WTC11 (cell line): ENCODE results near the gene BRSK2. TPM values are rescaled to one million over a fixed set of nuclear protein-coding genes. Genes with fewer than 3 reads are reported as not detected.

ENCODE experiments used
- ATAC-seq: fragments of 200-7000 bp; cut with Tn5 transposase; 2 replicates; pipeline ENCODE4 v1.10.0; 2021; ENCODE audit warnings: mild to moderate bottlenecking, moderate library complexity
- CTCF ChIA-PET: fragments of 300-600 bp; sonication (Branson Sonifier 250); formaldehyde crosslinking; loops from one replicate; lab custom pipeline; 2021; ENCODE audit warnings: antibody characterized with exemption; lab: Charles Lee
- POLR2A ChIA-PET: fragments of 350-600 bp; sonication (Branson Sonifier 250); formaldehyde crosslinking; loops from one replicate; lab custom pipeline; 2021; ENCODE audit warnings: antibody characterized with exemption; lab: Charles Lee
- DNase-seq: peaks from one replicate; pipeline ENCODE4 v3.0.0; 2021; ENCODE audit warnings: low spot score
- H3K27ac Mint-ChIP-seq: 2 replicates; pipeline ENCODE4 v1.8.0; 2021; ENCODE audit warnings: mixed read lengths
- H3K27me3 Mint-ChIP-seq: 2 replicates; pipeline ENCODE4 v1.8.0; 2021; ENCODE audit warnings: low read depth, mild to moderate bottlenecking, moderate library complexity, mixed read lengths
- H3K36me3 Mint-ChIP-seq: 2 replicates; pipeline ENCODE4 v1.8.0; 2021; ENCODE audit warnings: mixed read lengths
- H3K4me1 Mint-ChIP-seq: 2 replicates; pipeline ENCODE4 v1.8.0; 2022; ENCODE audit warnings: mixed read lengths
- H3K4me3 Mint-ChIP-seq: 2 replicates; pipeline ENCODE4 v1.8.0; 2021; ENCODE audit warnings: mild to moderate bottlenecking, moderate library complexity, mixed read lengths
- H3K9me3 Mint-ChIP-seq: 2 replicates; pipeline ENCODE4 v1.8.0; 2021; ENCODE audit warnings: mixed read lengths
- AFF4 ChIP-seq: sonication (generic); formaldehyde crosslinking; IDR thresholded peaks from 2 replicates; pipeline ENCODE4 v1.8.1; 2023; ENCODE audit warnings: mild to moderate bottlenecking, missing genetic modification reagents, borderline replicate concordance
- E2F1 ChIP-seq: sonication (generic); formaldehyde crosslinking; IDR thresholded peaks from 2 replicates; pipeline ENCODE4 v1.8.0; 2022; ENCODE audit warnings: mild to moderate bottlenecking, missing genetic modification reagents
- EMX1 ChIP-seq: fragments of 250-450 bp; sonication (Bioruptor Pico); IDR thresholded peaks from 2 replicates; pipeline ENCODE4 v1.8.0; 2021; ENCODE audit warnings: mild to moderate bottlenecking
- JUN ChIP-seq: sonication (generic); formaldehyde crosslinking; IDR thresholded peaks from 2 replicates; pipeline ENCODE4 v1.8.0; 2023; ENCODE audit warnings: mild to moderate bottlenecking, missing genetic modification reagents
- NR1H2 ChIP-seq: sonication (generic); formaldehyde crosslinking; IDR thresholded peaks from 2 replicates; pipeline ENCODE4 v1.9.0; 2021; ENCODE audit warnings: mild to moderate bottlenecking, moderate library complexity, missing genetic modification reagents
- OVOL2 ChIP-seq: fragments of 250-450 bp; sonication (Bioruptor Pico); IDR thresholded peaks from 2 replicates; pipeline ENCODE4 v1.9.0; 2021; ENCODE audit warnings: mild to moderate bottlenecking, borderline replicate concordance
- RORB ChIP-seq: fragments of 250-450 bp; sonication (Bioruptor Pico); IDR thresholded peaks from 2 replicates; pipeline ENCODE4 v1.9.0; 2021; ENCODE audit warnings: mild to moderate bottlenecking
- ZMAT4 ChIP-seq: fragments of 250-450 bp; sonication (Bioruptor Pico); IDR thresholded peaks from 2 replicates; pipeline ENCODE4 v1.9.0; 2021; ENCODE audit warnings: mild to moderate bottlenecking
- ZNF396 ChIP-seq: fragments of 250-450 bp; sonication (Bioruptor Pico); IDR thresholded peaks from 2 replicates; pipeline ENCODE4 v1.8.0; 2021; ENCODE audit warnings: mild to moderate bottlenecking, moderate library complexity, borderline replicate concordance
- ZNF512 ChIP-seq: sonication (generic); formaldehyde crosslinking; IDR thresholded peaks from 2 replicates; pipeline ENCODE4 v1.8.1; 2022; ENCODE audit warnings: missing genetic modification reagents, borderline replicate concordance
- total RNA-seq: library from RNA; stranded (reverse); gene quantifications from 3 replicates; pipeline ENCODE4 v1.2.3, GENCODE V29; 2021
- TF ChIP-seq, protein P1 (sequence below): sonication (generic); formaldehyde crosslinking; IDR thresholded peaks from 2 replicates; pipeline ENCODE4 v1.8.1; 2022; ENCODE audit warnings: mild to moderate bottlenecking, moderate library complexity, missing genetic modification reagents
- TF ChIP-seq, protein P2 (sequence below): sonication (generic); formaldehyde crosslinking; IDR thresholded peaks from 2 replicates; pipeline ENCODE4 v1.8.0; 2023; ENCODE audit warnings: missing genetic modification reagents, mild to moderate bottlenecking, borderline replicate concordance
- TF ChIP-seq, protein P3 (sequence below): sonication (generic); formaldehyde crosslinking; IDR thresholded peaks from 2 replicates; pipeline ENCODE4 v1.8.1; 2023; ENCODE audit warnings: mild to moderate bottlenecking, missing genetic modification reagents, moderate library complexity

The BRSK2 gene
- total RNA-seq, 1 experiment from 2014 or later = 34.5 TPM

DNA sequence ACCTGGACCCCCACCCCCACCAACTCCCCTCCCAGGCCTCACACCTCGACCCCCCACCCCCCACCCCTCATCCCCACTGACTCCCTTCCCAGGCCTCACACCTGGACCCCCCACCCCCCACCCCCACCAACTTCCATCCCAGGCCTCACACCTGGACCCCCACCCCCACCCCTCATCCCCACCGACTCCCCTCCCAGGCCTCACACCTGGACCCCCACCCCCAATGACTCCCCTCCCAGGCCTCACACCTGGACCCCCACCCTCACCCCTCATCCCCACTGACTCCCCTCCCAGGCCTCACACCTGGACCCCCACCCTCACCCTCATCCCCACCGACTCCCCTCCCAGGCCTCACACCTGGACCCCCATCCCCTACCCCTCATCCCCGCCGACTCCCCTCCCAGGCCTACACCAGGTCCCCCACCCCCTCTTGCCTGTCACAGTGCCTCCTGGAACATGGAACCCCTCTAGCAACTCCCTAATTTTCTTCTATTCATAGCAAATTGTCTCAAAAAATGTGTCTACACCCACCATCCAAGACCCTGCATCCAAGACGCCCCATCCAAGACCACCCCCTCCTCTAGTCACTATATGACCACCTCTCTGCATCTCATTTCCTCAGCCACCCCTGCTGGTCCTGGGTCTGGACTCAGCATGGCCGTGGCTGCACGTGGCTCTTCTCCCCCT, 36.9 kb upstream of the BRSK2 start (continued):
- TF ChIP-seq E2F1 = no peak
- TF ChIP-seq, protein P1, sequence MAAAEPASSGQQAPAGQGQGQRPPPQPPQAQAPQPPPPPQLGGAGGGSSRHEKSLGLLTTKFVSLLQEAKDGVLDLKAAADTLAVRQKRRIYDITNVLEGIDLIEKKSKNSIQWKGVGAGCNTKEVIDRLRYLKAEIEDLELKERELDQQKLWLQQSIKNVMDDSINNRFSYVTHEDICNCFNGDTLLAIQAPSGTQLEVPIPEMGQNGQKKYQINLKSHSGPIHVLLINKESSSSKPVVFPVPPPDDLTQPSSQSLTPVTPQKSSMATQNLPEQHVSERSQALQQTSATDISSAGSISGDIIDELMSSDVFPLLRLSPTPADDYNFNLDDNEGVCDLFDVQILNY = no peak
- TF ChIP-seq ZNF512 (CRISPR knock-in tag) = no peak
- TF ChIP-seq ZNF396 (CRISPR knock-in tag) = no peak
- TF ChIP-seq EMX1 (CRISPR knock-in tag) = no peak
- TF ChIP-seq RORB (CRISPR knock-in tag) = no peak

DNA sequence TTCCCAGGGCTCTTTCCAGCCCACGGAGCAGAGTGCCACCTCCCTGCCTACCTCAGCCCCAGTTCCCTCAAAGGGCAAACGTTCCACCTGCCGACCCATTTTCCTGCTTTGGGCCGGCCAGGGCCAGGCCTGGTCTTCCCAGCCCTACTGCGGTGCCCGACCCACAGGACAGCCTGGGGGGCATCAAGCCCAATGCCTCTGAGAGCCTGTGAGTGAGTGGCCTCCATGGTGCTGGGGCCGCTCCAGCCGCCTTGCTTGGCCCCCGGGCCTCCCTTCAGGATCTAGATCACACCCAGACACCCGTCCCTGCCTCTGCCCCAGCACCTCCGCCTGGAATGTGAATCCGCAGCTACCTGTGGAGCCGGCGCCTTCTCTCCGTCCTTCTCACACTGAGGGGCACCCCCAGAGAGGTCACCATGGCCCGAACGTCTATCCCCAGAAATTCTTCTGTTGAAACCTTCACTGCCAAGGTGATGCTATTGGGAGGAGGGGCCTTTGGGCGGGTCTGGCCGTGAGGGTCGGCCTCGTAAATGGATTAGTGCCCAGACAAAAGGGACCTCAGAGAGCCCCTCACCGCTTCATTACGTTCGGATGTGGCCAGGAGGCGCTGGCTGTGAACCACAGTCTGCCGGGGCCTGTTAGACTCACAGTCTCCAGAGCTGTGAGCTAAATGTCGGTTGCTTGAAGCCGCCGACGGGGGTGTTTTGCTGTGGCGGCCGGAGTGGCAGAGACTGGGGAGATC, 36.2 kb upstream of the BRSK2 start:
- DNase-seq (no peak), ATAC-seq (no peak)
- no peak overlapping the region for H3K27ac Mint-ChIP-seq
- POLR2A ChIA-PET = interaction anchor here (0.6 kb wide), 1 partner anchor 796 kb away, joined by 3 read pairs; no protein-coding TSS in a partner anchor
- no peaks in the 10 kb centered on the region for H3K9me3 Mint-ChIP-seq
- no peaks in the 10 kb centered on the region for H3K36me3 Mint-ChIP-seq
- no peak overlapping the region for H3K4me3 Mint-ChIP-seq
- peaks cover 7% of the 10 kb centered on the region for H3K4me1 Mint-ChIP-seq
- CTCF ChIA-PET = interaction anchor here (2.3 kb wide), 1 partner anchor 35 kb away, joined by 7 read pairs; the partner anchor contains the start of gene BRSK2
- peaks cover 11% of the 10 kb centered on the region for H3K27me3 Mint-ChIP-seq
- TF ChIP-seq OVOL2 (no peak), JUN (CRISPR knock-in tag) (no peak), NR1H2 (no peak), ZNF512 (CRISPR knock-in tag) (no peak), AFF4 (no peak), ZMAT4 (CRISPR knock-in tag) (no peak)
- TF ChIP-seq, protein P2, sequence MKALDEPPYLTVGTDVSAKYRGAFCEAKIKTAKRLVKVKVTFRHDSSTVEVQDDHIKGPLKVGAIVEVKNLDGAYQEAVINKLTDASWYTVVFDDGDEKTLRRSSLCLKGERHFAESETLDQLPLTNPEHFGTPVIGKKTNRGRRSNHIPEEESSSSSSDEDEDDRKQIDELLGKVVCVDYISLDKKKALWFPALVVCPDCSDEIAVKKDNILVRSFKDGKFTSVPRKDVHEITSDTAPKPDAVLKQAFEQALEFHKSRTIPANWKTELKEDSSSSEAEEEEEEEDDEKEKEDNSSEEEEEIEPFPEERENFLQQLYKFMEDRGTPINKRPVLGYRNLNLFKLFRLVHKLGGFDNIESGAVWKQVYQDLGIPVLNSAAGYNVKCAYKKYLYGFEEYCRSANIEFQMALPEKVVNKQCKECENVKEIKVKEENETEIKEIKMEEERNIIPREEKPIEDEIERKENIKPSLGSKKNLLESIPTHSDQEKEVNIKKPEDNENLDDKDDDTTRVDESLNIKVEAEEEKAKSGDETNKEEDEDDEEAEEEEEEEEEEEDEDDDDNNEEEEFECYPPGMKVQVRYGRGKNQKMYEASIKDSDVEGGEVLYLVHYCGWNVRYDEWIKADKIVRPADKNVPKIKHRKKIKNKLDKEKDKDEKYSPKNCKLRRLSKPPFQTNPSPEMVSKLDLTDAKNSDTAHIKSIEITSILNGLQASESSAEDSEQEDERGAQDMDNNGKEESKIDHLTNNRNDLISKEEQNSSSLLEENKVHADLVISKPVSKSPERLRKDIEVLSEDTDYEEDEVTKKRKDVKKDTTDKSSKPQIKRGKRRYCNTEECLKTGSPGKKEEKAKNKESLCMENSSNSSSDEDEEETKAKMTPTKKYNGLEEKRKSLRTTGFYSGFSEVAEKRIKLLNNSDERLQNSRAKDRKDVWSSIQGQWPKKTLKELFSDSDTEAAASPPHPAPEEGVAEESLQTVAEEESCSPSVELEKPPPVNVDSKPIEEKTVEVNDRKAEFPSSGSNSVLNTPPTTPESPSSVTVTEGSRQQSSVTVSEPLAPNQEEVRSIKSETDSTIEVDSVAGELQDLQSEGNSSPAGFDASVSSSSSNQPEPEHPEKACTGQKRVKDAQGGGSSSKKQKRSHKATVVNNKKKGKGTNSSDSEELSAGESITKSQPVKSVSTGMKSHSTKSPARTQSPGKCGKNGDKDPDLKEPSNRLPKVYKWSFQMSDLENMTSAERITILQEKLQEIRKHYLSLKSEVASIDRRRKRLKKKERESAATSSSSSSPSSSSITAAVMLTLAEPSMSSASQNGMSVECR (CRISPR knock-in tag) = no peak
- TF ChIP-seq, protein P3, sequence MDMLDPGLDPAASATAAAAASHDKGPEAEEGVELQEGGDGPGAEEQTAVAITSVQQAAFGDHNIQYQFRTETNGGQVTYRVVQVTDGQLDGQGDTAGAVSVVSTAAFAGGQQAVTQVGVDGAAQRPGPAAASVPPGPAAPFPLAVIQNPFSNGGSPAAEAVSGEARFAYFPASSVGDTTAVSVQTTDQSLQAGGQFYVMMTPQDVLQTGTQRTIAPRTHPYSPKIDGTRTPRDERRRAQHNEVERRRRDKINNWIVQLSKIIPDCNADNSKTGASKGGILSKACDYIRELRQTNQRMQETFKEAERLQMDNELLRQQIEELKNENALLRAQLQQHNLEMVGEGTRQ (CRISPR knock-in tag) = no peak
